Activated CD8-positive, alpha-beta memory T cell treated with anti-CD3 and anti-CD28 coated beads for 4 hours (primary cell): ENCODE data around the gene RNU6-9.

Experiments
- DNase-seq, 2 donors: peaks; one replicate each; pipeline ENCODE4 v3.0.0-alpha.2; 2020; ENCODE audit warnings: low read depth in 2 of 2

Gene RNU6-9

GRCh38 chr19:934197-934840, 41.0 kb downstream of the RNU6-9 start:
- DNase-seq = no peak

- no peak for DNase-seq
Observed at GRCh38 chr19:934865-935479, 41.7 kb downstream of the RNU6-9 start.

- DNase-seq = no peak
Observed at GRCh38 chr19:936175-936546, 42.9 kb downstream of the RNU6-9 start.

GRCh38 chr19:937259-937694, 44.0 kb downstream of the RNU6-9 start:
- peak; percentile 40 to 51 for DNase-seq

- no peak for DNase-seq
Observed at GRCh38 chr19:938233-938923, 45.1 kb downstream of the RNU6-9 start.

GRCh38 chr19:939439-939838, 46.2 kb downstream of the RNU6-9 start:
- no peak for DNase-seq

GRCh38 chr19:939922-940321, 46.6 kb downstream of the RNU6-9 start:
- no peak for DNase-seq

GRCh38 chr19:940591-941291, 47.5 kb downstream of the RNU6-9 start:
- DNase-seq = peak; percentile 28 to 40

- no peak for DNase-seq
Observed at GRCh38 chr19:941292-942132, 48.2 kb downstream of the RNU6-9 start.

GRCh38 chr19:942133-942645, 48.9 kb downstream of the RNU6-9 start:
- DNase-seq = no peak
